Measurements from ENCODE around the gene DOCK2.

DOCK2 gene

DNA sequence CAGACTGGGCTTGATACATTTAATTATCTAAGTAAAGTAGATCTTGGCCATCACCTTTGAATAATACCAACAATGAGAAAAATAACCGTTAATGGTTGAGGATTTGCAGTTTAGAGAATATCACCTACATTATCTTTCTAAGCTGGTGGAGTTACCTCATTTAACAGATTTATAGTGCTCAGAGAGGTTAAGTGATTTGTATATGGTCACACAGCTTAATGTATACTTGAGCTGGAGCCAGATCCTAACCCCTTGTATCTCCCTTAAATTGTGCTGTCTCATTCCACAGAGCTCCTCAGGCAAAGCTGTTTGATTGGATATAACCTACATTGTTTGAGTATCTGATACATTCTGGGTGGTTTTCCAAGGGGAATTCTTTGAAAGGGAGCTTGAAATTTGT is 285.4 kb downstream of the DOCK2 start:
- CTCF ChIA-PET: interaction anchor here (1.0 to 1.6 kb wide), 2 partner anchors 58 to 148 kb away, joined by 3 to 5 read pairs; partner anchors contain the start of gene INSYN2B
- TF ChIP-seq, protein P1, sequence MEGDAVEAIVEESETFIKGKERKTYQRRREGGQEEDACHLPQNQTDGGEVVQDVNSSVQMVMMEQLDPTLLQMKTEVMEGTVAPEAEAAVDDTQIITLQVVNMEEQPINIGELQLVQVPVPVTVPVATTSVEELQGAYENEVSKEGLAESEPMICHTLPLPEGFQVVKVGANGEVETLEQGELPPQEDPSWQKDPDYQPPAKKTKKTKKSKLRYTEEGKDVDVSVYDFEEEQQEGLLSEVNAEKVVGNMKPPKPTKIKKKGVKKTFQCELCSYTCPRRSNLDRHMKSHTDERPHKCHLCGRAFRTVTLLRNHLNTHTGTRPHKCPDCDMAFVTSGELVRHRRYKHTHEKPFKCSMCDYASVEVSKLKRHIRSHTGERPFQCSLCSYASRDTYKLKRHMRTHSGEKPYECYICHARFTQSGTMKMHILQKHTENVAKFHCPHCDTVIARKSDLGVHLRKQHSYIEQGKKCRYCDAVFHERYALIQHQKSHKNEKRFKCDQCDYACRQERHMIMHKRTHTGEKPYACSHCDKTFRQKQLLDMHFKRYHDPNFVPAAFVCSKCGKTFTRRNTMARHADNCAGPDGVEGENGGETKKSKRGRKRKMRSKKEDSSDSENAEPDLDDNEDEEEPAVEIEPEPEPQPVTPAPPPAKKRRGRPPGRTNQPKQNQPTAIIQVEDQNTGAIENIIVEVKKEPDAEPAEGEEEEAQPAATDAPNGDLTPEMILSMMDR (conservative IDR thresholded peaks at IDR 0.05; ENCODE audit: low read depth): no peak
- no peak overlapping the region for H3K27ac ChIP-seq
- no peak for DNase-seq (ENCODE audit: low spot score)
- POLR2A ChIA-PET (ENCODE audit: low non-redundant PET): no interaction called here

- no peak for DNase-seq (ENCODE audit: low spot score)
- H3K27ac ChIP-seq: no peak overlapping the region
- ChIA-PET POLR2A (ENCODE audit: low non-redundant PET) (no interaction called here), CTCF (interaction anchor here (0.9 kb wide), 1 partner anchor 56 kb away, joined by 3 read pairs; the partner anchor contains the start of gene INSYN2B)
- TF ChIP-seq, protein P1 (conservative IDR thresholded peaks at IDR 0.05; ENCODE audit: low read depth): no peak
These were observed 286.9 kb downstream of the DOCK2 start for GRCh38 chr5:169923988-169924387.

- H3K27ac ChIP-seq: no peak overlapping the region
- ChIA-PET CTCF (interaction anchor here (1.0 kb wide), 1 partner anchor 47 kb away, joined by 3 read pairs; the partner anchor contains the start of gene INSYN2B), POLR2A (ENCODE audit: low non-redundant PET) (no interaction called here)
These were observed 296.1 kb downstream of the DOCK2 start for GRCh38 chr5:169933127-169933526.

DNA sequence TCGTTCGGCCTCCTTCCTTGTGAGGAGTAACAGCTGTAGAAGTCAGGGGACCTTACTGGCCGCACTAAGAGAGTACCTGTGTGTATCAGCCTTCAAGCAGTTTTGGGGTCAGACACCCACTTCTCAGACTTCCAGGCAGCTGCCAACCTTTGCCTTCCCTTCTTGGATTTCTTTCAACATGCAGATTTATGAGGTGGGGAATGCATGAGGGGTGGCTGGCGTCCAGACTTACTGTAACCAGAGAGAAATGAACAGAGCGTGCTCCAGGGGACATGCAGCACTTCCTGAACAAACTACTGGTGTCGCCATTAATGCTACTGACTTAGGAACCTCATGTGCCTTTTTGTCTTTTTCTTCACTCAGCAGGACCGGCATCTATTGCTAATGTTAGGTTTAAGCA is 296.5 kb downstream of the DOCK2 start:
- DNase-seq (ENCODE audit: low spot score): no peak
- ChIA-PET POLR2A (ENCODE audit: low non-redundant PET) (no interaction called here), CTCF (interaction anchor here (1.0 kb wide), 1 partner anchor 47 kb away, joined by 3 read pairs; the partner anchor contains the start of gene INSYN2B)
- TF ChIP-seq, protein P1 (conservative IDR thresholded peaks at IDR 0.05; ENCODE audit: low read depth): no peak
- H3K27ac ChIP-seq: no peak overlapping the region

More at GRCh38 chr5:169933127-169933526, 296.1 kb downstream of the DOCK2 start:
- TF ChIP-seq, protein P1 (conservative IDR thresholded peaks at IDR 0.05; ENCODE audit: low read depth): no peak
- no peak for DNase-seq (ENCODE audit: low spot score)

DNA sequence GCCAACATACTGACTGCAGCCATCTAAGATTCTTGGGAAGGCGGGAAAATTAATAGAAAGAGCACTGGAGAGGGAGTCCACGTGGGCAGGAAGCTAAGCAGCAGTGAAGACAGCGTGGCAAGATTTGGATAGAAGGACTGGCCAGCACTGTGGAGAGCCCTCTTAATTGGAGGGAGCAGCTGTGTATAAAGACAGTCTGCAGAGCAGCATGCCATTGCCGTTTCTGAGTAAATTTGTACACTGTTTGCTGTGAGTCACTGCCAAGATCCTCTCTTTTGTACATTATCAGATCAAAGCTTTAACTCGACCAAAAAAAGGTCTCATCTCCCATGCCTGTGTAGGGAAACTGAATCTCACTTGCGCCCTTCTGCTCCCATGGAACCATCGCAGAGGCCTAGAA is 297.9 kb downstream of the DOCK2 start:
- H3K27ac ChIP-seq: no peak overlapping the region
- CTCF ChIA-PET: interaction anchor here (0.6 kb wide), 1 partner anchor 31 kb away, joined by 3 read pairs; no protein-coding TSS in a partner anchor
- TF ChIP-seq, protein P1 (conservative IDR thresholded peaks at IDR 0.05; ENCODE audit: low read depth): no peak
- DNase-seq (ENCODE audit: low spot score): no peak
- POLR2A ChIA-PET (ENCODE audit: low non-redundant PET): no interaction called here

GRCh38 chr5:169935762-169936161 is 298.7 kb downstream of the DOCK2 start:
- TF ChIP-seq, protein P1 (conservative IDR thresholded peaks at IDR 0.05; ENCODE audit: low read depth): no peak
- CTCF ChIA-PET: interaction anchor here (0.6 kb wide), 2 partner anchors 27 to 135 kb away, joined by 3 read pairs; no protein-coding TSS in a partner anchor
- no peak overlapping the region for H3K27ac ChIP-seq
- POLR2A ChIA-PET (ENCODE audit: low non-redundant PET): no interaction called here
- DNase-seq (ENCODE audit: low spot score): no peak
